Measurements from ENCODE around the gene RESF1. TPM values are rescaled to one million over a fixed set of nuclear protein-coding genes. Genes with fewer than 3 reads are reported as not detected.
A peak's percentile ranks its signal among the peaks of the same experiment; 100 is the strongest.

Gene RESF1
- total RNA-seq, 1 experiment from 2014 or later: 64.7 TPM

- POLR2A ChIA-PET: no interaction called here
- peak; percentile 18 for DNase-seq (ENCODE audit: low read depth, low spot score)
These were observed 36.7 kb upstream of the RESF1 start for GRCh38 chr12:31922341-31923062.

DNA sequence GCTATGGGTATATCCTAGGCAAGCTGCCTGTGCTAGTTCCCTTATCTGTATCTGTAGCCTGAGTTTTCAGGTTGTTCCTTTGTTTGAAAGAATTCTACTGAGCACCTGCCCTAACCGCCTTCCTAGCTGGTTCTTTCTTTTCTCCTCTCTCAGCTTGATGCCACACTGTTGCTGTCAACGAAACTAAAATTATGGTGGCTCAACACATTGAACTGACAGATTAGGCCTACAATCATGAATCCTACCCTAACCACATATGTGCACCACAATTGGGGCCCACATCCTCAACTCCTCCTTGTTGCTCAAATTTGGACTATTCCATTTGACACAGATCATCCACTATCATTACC is 36.2 kb upstream of the RESF1 start:
- no peak overlapping the region for H3K4me2 ChIP-seq (ENCODE audit: low read length)
- H4K20me1 ChIP-seq (ENCODE audit: insufficient read depth): no peaks in the 10 kb centered on the region
- RAD21 ChIA-PET (ENCODE audit: low non-redundant PET in 1 of 2, low total read pairs in 2 of 2, uncharacterized antibody in 2 of 2, unreplicated experiment in 2 of 2): no interaction called here
- ATAC-seq (no peak; the same call in 1 of the 2 replicates), DNase-seq (ENCODE audit: low read depth, low spot score) (peak; percentile 13)
- POLR2A ChIA-PET: no interaction called here
- no peaks in the 10 kb centered on the region for H3K36me3 ChIP-seq (ENCODE audit: control insufficient read depth in 1 of 2, insufficient read depth in 2 of 2, low read length in 2 of 2)
- no peak overlapping the region for H3K27ac ChIP-seq (ENCODE audit: low read depth, low read length)
- H3K9me2 ChIP-seq (ENCODE audit: insufficient read depth): no peaks in the 10 kb centered on the region
- no peaks in the 10 kb centered on the region for H3K27me3 ChIP-seq (ENCODE audit: insufficient read depth, low read length)
- no peaks in the 10 kb centered on the region for H3K79me2 ChIP-seq (ENCODE audit: insufficient read depth, low read length)
- no peak overlapping the region for H3K4me3 ChIP-seq (replicated peaks in 1 of 2; ENCODE audit: low read depth in 1 of 2, low read length in 2 of 2)
- H3K9me3 ChIP-seq (ENCODE audit: control insufficient read depth in 1 of 2, insufficient read depth in 1 of 2, low read depth in 1 of 2, low read length in 2 of 2): peaks cover 0 to 17% of the 10 kb centered on the region in 2 experiments; a peak in 2 of 4 replicates
- intact Hi-C loops (cut with micrococcal nuclease): no loop called here
- no peak overlapping the region for H2AFZ ChIP-seq (ENCODE audit: low read depth, low read length, poor library complexity, severe bottlenecking)
- no peak overlapping the region for H3K9ac ChIP-seq (ENCODE audit: low read length)
- 0 out of 4 replicates have a peak, but pooled peaks cover 0 to 5% of the 10 kb centered on the region in 2 experiments for H3K4me1 ChIP-seq (ENCODE audit: control insufficient read depth in 1 of 2, insufficient read depth in 2 of 2, low read length in 2 of 2)
- CTCF ChIA-PET: no interaction called here
- TF ChIP-seq CBX3 (IDR thresholded peaks at IDR 0.05; ENCODE audit: low read depth): peak; percentile 85; the same call in 1 of the 2 replicates
- TF ChIP-seq, protein P1, sequence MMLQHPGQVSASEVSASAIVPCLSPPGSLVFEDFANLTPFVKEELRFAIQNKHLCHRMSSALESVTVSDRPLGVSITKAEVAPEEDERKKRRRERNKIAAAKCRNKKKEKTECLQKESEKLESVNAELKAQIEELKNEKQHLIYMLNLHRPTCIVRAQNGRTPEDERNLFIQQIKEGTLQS (IDR thresholded peaks at IDR 0.05): no peak
- BruUV-seq (replicated peaks): no TSS peak

More at GRCh38 chr12:31922341-31923062, 36.7 kb upstream of the RESF1 start:
- peak; percentile 42 for ATAC-seq
- no peak overlapping the region for H2AFZ ChIP-seq (ENCODE audit: low read depth, low read length, poor library complexity, severe bottlenecking)
- no peaks in the 10 kb centered on the region for H4K20me1 ChIP-seq (ENCODE audit: insufficient read depth)
- H3K4me3 ChIP-seq (replicated peaks in 1 of 2; ENCODE audit: low read depth in 1 of 2, low read length in 2 of 2): no peak overlapping the region
- H3K4me1 ChIP-seq (ENCODE audit: control insufficient read depth in 1 of 2, insufficient read depth in 2 of 2, low read length in 2 of 2): 0 out of 4 replicates have a peak, but pooled peaks cover 0 to 5% of the 10 kb centered on the region in 2 experiments
- H3K79me2 ChIP-seq (ENCODE audit: insufficient read depth, low read length): no peaks in the 10 kb centered on the region
- TF ChIP-seq SRF (IDR thresholded peaks at IDR 0.05; ENCODE audit: low read depth) (peak; percentile 86), EGR1 (IDR thresholded peaks at IDR 0.05; ENCODE audit: low read depth) (no peak), ZFX (IDR thresholded peaks at IDR 0.05) (no peak)
- H3K9ac ChIP-seq (ENCODE audit: low read length): no peak overlapping the region
- no peak overlapping the region for H3K4me2 ChIP-seq (ENCODE audit: low read length)
- H3K9me2 ChIP-seq (ENCODE audit: insufficient read depth): no peaks in the 10 kb centered on the region
- ChIA-PET RAD21 (ENCODE audit: low non-redundant PET in 1 of 2, low total read pairs in 2 of 2, uncharacterized antibody in 2 of 2, unreplicated experiment in 2 of 2) (no interaction called here), CTCF (no interaction called here)
- H3K27me3 ChIP-seq (ENCODE audit: insufficient read depth, low read length): no peaks in the 10 kb centered on the region
- H3K27ac ChIP-seq (ENCODE audit: low read depth, low read length): no peak overlapping the region
- intact Hi-C loops (cut with micrococcal nuclease): no loop called here
- peaks cover 0 to 17% of the 10 kb centered on the region in 2 experiments; a peak in 2 of 4 replicates for H3K9me3 ChIP-seq (ENCODE audit: control insufficient read depth in 1 of 2, insufficient read depth in 1 of 2, low read depth in 1 of 2, low read length in 2 of 2)
- BruUV-seq (replicated peaks): no TSS peak
- H3K36me3 ChIP-seq (ENCODE audit: control insufficient read depth in 1 of 2, insufficient read depth in 2 of 2, low read length in 2 of 2): no peaks in the 10 kb centered on the region

Measured in HCT116 (cell line).